Activated T-helper 1 cell treated with Interleukin-2 at 50 U/mL for 16 hours (primary cell): ENCODE results near the gene NUMB.

ENCODE experiments used
- DNase-seq: peaks from one replicate; pipeline ENCODE4 v3.0.0-alpha.2; 2020; ENCODE audit warnings: low read depth

NUMB gene

DNA sequence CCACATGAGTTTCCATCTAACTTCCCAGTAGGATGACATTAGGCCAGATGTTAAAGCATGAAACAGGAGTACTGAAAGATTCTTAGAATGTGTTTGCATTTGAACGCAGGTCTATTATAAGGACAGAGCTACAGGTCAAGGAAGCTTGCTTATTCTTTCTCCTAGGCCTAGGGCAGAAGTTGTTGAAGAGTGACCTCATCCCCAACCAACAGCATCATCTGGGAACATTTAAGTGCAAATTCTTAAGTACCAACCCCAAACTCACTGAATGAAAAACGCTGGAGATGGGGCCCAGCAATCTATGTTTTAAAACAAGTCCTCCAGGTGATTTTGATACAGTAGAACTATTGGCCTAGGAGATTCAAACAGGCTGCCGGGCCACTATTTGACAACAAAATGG is 168.6 kb downstream of the NUMB start:
- DNase-seq = no peak

DNA sequence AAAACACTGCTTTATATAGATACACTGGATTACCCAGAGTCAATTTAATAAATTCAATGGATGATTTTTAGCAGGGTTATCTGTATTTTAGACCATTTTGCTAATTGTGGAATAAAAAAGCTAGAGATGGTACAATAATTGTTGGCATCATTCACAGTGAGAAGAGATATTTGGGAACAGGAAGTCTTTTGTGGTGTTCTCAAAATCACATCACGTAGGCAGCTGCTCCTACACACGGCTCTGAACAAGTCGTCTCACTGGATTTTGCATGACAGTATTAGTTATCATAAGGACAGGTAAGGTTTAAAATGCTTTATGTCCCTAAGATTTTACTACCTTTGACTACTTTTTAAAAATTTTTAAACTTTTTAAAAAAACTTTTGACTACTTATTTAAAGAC is 169.0 kb downstream of the NUMB start:
- DNase-seq = no peak

DNA sequence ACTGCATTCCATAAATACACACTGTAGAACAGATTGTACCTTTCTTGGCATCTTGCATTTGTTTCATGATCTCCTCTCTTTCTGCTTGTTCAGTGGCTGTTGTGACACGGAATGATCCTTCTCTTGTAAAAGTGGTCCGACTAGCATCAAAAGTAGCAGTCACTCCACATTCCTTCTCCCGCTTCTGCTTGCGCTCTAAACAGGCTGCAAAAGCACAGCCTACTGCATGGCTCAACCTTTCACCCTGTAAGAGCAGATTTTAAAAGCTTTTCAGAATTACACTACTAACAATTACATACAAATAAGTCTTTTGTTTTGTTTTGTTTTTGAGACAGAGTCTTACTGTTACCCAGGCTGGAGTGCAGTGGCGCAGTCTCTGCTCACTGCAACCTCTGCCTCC is 171.3 kb downstream of the NUMB start:
- no peak for DNase-seq

DNA sequence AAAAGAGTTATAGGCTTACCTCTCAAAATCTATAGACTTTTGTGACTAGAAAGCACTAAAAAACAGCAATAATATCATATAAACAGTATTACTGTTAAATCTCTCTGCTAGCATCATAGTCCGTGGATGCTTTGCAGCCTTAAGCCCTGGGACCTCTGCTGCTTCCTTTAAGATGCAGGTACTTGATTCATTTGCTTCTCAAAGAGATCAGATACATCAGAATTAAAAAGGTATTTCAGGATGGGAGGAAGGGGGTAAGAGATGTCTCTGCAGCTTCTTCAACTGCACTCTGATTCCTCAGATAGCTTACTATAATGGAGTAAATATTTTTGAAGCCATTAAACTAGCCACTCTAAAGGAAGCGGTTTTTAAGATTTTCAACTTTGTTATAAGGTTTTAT is 171.7 kb downstream of the NUMB start:
- no peak for DNase-seq

DNA sequence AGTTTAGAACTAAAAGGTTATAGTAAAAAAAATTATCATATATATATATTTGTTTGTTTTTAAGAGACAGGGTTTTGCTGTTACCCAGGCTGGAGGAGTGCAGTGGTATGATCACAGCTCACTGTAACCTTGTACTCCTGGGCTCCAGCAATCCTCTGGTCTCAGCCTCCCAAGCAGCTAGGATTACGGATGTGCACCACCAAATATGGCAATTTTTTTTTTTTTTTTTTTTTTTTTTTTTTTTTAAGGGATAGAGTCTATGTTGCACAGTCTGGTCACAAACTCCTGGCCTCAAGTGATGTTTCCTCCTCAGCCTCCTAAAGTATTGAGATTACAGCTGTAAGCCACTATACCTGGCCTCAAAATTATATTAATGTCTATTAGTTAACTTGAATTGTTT is 172.4 kb downstream of the NUMB start:
- DNase-seq = no peak

DNA sequence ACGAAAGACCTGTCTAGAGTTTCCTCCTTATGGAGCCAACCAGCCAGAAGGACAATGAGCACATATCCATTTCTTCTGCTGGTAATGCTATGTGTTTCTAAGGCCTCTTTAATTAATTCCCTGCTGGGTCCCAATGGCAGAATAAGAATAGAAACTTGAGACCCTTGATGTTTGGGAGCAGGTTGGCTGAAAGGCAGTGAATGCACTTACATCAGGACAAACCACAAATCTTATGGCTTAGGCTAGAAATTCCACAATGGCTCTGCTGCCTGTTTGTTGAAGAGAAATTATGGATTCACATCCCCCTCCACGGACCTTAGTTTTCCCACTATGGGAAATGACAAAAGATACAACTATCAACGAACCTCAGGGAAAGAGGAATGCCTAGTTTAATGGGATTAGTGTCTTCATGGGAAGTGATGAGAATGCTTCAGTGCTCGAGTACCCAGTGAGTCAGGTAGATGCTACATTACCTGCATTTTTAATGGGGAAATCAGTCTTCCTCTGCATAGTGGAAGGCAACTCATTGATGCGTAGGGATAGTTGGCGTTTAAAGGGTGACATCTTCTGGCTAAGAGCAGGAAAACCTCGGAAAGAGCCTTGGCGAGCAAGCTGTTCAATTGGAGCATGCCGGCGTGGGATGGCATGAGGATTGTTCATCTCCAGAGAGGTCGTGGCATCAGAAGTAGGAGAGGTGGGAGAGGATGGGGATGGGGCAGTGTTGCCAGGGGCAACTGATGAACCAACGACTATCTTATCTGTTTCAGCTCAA is 174.6 kb downstream of the NUMB start:
- no peak for DNase-seq

DNA sequence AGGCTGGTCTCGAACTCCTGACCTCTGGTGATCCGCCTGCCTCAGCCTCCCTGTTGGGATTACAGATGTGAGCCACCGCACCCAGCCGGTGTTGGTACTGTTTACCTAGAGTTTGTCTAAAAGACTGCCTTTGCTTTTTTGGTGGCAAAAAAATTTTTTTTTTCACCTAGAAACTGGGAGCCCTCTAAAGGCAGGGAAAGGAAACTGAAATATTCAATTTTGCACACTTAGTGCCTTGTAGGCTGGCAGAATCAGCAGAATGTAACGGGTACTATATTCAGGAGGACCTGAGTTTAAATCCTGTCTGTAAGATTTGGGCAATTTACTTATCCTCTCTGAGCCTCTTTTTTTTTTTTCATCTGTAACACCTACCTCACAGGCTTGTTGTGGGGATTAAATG is 177.4 kb downstream of the NUMB start:
- no peak for DNase-seq

DNA sequence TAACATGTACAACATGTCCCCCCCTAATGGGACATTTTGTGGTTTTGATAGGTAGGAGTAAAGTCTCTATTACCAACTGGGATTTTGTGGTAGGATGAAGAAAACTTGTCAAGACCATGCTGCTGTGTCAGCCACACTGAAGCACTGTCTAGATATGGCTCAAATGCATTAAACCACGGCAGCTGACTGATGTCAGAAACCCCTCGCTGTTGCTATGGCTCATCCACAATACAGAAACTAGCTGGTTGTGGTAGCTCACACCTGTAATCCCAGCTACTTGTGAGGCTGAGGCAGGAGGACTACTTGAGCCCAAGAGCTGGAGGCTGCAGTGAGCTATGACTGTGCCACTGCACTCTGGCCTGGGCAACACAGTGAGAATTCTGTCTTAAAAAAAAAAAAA is 181.0 kb downstream of the NUMB start:
- DNase-seq = no peak

DNA sequence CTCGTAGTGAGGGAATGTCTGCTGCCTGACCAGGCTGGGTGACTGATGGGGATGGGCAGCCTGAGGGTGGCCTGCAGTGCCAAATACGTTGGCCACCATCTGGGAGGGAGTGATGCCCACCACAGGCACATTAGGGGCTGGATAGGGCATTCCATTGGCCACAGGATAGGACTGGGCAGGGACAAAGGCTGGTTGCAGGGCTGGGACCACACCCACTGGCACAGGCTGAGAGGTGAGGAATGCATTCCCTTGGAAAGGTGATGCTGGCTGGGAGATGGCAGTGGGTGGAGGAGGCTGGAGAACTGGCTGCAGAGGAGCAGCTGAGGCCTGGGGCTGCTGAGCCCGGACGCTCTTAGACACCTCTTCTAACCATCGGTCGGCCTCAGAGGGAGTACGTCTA is 181.5 kb downstream of the NUMB start:
- DNase-seq = no peak

DNA sequence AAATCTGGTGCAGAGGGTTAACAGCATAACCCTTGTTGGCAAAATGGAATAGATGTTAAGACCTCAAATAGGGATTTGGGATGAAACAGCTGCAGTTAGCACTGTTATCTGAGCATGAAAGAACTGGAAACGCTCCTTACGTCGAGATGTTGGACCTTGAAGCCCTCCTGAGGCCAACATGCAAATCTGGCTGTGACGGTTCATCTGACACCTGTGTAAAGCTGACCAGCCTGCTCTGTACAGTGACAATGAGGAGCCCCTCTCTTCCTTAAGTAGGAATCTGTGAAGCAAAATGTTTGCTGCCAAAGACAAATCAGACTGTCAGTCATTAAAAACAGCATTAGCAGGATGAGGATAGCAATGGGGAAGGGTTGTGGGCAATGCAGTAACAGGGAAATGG is 184.5 kb downstream of the NUMB start:
- DNase-seq = no peak

DNA sequence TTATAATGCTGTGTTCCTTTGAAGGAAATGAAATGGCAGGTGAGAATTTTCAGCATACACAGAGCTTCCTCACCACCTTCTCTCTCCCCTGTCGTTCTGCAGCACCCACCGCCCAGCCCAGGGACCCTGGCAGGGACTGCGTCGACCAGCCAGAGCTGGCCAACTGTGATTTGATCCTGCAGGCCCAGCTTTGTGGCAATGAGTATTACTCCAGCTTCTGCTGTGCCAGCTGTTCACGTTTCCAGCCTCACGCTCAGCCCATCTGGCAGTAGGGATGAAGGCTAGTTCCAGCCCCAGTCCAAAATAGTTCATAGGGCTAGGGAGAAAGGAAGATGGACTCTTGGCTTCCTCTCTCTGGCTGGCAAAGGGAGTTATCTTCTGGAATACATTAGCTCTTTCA is 186.0 kb downstream of the NUMB start:
- DNase-seq = no peak

DNA sequence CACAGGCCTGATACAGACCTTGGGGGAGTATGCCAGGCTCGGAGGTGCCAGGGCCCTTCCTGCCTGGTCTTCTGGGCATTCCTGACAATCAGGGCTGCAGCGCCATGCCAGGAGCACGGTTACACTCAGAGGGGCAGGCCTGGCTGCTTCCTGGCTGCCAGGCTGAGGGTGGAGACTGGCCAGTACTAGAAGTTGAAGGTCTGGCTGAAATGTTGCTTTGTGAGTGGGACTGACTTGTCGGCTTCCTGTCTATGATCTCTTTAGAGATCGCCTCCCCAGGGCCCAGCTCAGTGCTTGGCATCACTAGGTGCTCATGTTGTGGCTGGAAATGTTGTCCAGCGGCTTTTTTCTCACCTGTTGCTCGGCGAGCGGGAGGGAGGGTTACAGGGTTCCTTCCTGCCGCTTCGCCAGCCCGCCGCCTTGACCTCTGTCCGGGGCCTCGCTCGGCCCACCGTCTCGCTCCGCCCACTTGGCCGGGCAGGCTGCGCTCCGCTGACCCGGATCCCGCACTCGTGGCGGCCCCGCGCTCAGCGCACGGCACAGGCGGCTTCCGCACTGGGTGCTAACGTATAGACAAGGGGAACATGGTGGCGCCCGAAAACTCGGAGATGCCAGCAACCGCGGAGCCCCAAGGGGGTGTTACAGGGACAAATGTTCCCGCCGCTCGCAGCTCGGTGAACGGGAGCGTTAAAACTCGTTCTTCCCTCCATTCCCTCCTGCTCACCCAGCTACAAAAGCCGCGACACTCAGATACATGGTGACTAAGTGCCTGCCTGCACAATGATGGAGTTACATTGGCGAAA is 188.4 kb downstream of the NUMB start:
- no peak for DNase-seq

DNA sequence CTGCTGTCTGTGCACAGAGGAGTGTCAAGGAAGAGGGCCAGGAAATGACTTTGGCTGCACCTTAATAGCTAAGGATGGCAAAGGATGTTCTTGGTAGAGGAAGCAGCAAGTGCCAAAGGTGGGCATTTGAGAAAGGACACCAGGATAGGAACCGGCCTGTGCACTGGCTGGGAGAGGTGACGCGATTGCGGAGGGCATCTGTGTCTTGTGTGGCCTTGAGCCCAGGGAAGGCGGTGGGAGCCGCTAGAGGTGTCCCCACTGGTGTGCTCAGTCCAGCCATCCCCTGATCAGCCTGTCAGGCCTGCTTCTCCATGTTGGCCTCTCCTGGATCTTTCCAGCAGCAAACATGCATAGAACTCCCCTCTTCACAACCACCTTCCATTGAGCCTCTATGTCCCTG is 190.9 kb downstream of the NUMB start:
- DNase-seq = no peak

DNA sequence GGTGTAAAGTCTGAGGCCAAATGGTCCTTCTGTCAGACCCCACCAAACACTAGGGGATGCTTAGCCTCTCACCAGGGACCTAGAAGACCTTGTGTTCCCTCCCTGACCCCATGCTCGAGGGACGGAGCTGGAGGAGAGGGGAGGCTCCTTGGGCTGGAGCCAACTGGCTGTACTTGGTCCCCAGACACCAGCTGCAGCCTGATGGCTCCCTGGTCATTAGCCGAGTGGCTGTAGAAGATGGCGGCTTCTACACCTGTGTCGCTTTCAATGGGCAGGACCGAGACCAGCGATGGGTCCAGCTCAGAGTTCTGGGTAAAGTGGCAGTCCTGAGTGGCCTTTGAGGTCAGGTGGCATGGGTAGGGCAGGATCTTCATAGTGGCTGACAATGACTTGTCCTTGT is 192.0 kb downstream of the NUMB start:
- DNase-seq = no peak

DNA sequence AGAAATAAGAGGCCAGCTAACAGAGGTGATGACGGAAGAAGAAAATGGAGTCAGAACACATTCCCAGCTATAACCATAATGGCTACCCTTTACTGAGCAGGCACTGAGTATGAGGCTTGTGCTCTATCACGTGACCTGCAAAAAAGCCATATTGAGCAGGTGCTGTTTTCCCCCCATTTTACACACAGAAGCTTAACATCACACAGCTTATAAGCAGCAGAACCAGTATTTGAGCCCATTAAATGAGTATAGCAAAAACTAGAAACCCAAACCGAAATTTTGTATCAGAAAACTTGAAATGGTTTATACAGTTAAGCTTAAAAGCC is 192.7 kb downstream of the NUMB start:
- DNase-seq = no peak

DNA sequence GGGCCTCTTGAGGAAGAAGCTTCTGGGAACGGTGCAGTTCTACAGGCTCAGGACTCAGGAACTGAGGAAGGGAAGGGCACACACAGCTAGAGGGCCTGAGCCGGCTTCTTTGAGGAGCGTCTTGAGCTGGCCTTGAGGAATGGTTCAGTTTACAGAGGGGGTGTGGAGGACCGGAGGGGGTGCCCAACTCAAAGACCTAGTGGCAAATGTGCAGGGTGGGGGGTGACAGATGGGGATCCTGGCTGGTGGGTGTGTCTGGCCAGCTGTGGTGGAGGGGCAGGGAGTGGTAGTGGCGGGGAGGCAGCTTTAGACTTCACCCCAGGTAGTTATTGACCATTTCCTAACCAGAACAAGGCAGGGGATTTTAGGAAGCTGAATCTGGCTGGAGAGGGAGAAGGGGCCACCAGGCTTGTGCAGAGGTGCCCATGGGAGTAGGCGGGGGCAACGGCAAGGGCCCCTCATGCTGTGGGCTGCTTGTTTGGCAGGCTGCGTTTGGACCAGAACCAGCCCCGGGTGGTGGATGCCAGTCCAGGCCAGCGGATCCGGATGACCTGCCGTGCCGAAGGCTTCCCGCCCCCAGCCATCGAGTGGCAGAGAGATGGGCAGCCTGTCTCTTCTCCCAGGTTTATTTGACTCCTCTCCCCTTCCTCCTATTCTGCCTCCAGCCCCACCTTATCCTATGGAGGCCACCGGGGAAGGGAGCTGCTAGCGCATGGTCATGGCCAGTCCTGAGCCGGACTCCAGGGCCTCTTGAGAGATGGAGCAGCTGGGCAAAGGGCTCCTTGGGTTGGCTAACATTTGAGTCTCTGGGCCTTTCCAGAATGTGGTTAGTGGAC is 193.2 kb downstream of the NUMB start:
- DNase-seq = no peak

DNA sequence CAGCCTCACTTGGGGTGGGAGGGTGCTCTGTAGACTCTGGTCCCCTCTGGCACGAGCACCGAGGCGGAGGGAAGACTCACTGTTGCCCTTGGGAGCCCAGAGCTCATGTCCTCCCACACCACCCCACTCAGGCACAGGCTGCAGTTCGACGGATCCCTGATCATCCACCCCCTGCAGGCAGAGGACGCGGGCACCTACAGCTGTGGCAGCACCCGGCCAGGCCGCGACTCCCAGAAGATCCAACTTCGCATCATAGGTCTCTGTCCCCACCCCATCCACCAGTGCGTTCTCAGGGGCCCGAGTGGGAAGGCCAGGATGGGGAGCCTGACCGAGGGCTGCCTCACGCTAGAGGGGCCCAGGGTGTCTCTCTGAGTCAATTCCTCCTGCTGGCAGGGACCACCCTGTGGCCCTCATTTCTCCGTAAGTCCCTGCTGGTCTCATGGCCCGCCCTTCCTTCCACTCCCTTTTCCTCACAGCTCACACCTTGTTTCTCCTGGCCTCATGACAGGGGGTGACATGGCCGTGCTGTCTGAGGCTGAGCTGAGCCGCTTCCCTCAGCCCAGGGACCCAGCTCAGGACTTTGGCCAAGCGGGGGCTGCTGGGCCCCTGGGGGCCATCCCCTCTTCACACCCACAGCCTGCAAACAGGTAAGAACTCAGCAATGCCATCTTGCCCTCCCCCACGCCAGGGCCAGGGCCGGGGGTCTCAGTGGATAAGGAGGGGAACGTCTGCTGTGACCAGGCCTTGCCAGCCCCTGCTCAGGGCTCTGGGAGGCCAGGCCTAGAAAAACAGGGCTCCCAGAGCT is 194.1 kb downstream of the NUMB start:
- DNase-seq = no peak

DNA sequence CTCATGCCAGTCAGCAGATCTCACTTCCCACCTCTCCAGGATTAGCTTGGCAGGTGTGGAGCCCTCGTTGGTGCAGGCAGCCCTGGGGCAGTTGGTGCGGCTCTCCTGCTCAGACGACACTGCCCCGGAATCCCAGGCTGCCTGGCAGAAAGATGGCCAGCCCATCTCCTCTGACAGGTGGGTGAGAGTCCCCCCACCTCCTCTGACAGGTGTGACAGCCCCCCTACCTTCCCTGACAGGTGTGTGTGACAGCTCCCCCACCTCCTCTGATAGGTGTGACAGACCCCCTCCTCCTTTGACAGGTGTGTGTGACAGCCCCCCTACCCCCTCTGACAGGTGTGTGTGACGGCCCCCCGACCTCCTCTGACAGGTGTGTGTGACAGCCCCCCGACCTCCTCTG is 194.7 kb downstream of the NUMB start:
- DNase-seq = no peak

DNA sequence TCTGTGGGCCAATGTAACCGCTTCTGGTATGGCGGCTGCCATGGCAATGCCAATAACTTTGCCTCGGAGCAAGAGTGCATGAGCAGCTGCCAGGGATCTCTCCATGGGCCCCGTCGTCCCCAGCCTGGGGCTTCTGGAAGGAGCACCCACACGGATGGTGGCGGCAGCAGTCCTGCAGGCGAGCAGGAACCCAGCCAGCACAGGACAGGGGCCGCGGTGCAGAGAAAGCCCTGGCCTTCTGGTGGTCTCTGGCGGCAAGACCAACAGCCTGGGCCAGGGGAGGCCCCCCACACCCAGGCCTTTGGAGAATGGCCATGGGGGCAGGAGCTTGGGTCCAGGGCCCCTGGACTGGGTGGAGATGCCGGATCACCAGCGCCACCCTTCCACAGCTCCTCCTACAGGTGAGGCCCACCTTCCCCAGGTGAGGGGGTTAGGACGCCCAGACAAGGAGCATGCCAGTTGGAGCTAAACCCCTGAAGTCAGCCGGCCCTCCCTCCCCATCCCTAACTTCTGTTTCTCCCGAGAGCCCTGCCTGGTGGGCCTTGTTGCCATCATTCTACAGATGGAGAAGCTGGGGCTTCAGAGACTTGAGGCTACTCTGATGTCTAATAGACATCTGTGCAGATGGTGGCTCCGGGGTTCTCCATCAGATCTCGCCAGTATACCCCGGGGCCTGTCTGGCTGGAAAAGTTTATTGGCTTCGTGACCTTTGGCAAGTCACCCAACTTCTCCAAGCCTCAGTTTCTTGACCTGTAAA is 195.7 kb downstream of the NUMB start:
- DNase-seq = no peak

DNA sequence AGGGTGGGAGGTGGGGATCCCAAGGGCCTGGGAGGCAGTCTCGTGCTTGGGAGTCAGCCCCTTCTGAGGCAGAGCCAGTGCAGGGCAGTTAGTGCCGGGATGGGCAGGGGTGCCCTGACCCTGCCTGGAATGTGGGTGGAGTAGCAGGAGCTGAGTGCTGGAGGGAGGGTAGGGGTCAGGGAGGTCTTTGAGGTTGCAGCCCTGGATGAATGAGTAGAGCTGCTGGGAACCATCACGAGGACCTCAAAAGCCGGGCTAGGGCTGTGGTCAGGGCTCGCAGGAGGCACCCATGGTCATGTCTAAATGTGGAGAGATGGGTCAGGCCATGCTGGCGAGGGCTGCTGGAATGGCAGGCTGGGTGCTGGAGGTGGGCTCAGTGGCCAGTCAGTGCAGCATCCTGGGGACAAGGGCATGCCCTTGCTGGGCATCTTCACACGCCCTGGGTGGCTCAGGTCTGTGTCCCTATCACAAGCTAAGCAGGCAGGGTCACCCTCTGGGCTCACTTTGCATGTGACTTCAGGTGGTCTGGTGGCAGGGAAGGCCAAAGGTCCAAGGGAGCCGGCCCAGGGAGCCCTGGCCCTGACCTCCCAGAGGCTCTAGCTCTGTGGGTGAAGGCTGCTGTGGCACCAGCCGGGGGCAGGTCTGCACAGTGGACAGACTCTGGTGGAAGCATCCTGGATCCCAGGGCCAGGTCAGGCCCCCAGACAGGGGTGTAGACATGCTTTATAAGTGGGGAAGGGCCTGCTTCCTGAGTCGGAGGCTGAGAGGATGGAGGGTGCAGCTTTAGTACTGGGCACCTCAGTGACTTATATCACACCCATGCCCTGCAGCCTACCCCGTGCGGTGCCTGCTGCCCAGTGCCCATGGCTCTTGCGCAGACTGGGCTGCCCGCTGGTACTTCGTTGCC is 196.6 kb downstream of the NUMB start:
- no peak for DNase-seq
